ENCODE data around the gene NUP93.

The NUP93 gene

GRCh38 chr16:56894331-56894917 is 164.5 kb downstream of the NUP93 start:
- TF ChIP-seq FOXA1 (IDR thresholded peaks at IDR 0.05): no peak
- POLR2A ChIA-PET: no interaction called here
- no peak for DNase-seq (ENCODE audit: extremely low spot score)
- CTCF ChIA-PET: interaction anchor here (0.5 kb wide), 1 partner anchor 159 kb away, joined by 3 read pairs; no protein-coding TSS in a partner anchor

- DNase-seq (ENCODE audit: extremely low spot score): no peak
- ChIA-PET POLR2A (no interaction called here), CTCF (no interaction called here)
- TF ChIP-seq SUZ12 (IDR thresholded peaks at IDR 0.05): no peak
- no peak for TF ChIP-seq FOXK2 (IDR thresholded peaks at IDR 0.05)
- TF ChIP-seq L3MBTL2 (conservative IDR thresholded peaks at IDR 0.05): no peak
- no peak for TF ChIP-seq TARDBP (IDR thresholded peaks at IDR 0.05)
- TF ChIP-seq BHLHE40 (IDR thresholded peaks at IDR 0.05; ENCODE audit: borderline replicate concordance): no peak
- no peak for TF ChIP-seq HDGF (IDR thresholded peaks at IDR 0.05; ENCODE audit: borderline replicate concordance)
- TF ChIP-seq FOXM1 (IDR thresholded peaks at IDR 0.05; ENCODE audit: borderline replicate concordance): no peak
These were observed 165.9 kb downstream of the NUP93 start for GRCh38 chr16:56895813-56896212.

- CTCF ChIA-PET: no interaction called here
- TF ChIP-seq ARNT (IDR thresholded peaks at IDR 0.05): no peak
- TF ChIP-seq SUZ12 (IDR thresholded peaks at IDR 0.05): no peak
- TF ChIP-seq FOXA1 (IDR thresholded peaks at IDR 0.05): no peak
- TF ChIP-seq PKNOX1 (IDR thresholded peaks at IDR 0.05): no peak
- TF ChIP-seq ELF4 (IDR thresholded peaks at IDR 0.05): no peak
- POLR2A ChIA-PET: interaction anchor here (1.8 kb wide), 1 partner anchor 35 kb away, joined by 4 read pairs; the partner anchor contains the start of gene HERPUD1
- no peak for DNase-seq (ENCODE audit: extremely low spot score)
These were observed 166.3 kb downstream of the NUP93 start for GRCh38 chr16:56896244-56896643.

GRCh38 chr16:56897026-56897799 is 167.3 kb downstream of the NUP93 start:
- no peak for DNase-seq (ENCODE audit: extremely low spot score)
- ChIA-PET POLR2A (interaction anchor here (1.8 kb wide), 1 partner anchor 34 kb away, joined by 4 read pairs; the partner anchor contains the start of gene HERPUD1), CTCF (no interaction called here)
- TF ChIP-seq FOXK2 (IDR thresholded peaks at IDR 0.05): no peak
- no peak for TF ChIP-seq LEF1 (IDR thresholded peaks at IDR 0.05; ENCODE audit: borderline replicate concordance)
- TF ChIP-seq ELF4 (IDR thresholded peaks at IDR 0.05): no peak
- no peak for TF ChIP-seq HDGF (IDR thresholded peaks at IDR 0.05; ENCODE audit: borderline replicate concordance)
- no peak for TF ChIP-seq ARNT (IDR thresholded peaks at IDR 0.05)
- TF ChIP-seq FOXA1 (IDR thresholded peaks at IDR 0.05): no peak
- TF ChIP-seq SP1 (IDR thresholded peaks at IDR 0.05): no peak
- no peak for TF ChIP-seq TARDBP (IDR thresholded peaks at IDR 0.05)

- TF ChIP-seq FOXM1 (IDR thresholded peaks at IDR 0.05; ENCODE audit: borderline replicate concordance) (no peak), NFRKB (IDR thresholded peaks at IDR 0.05) (no peak), BHLHE40 (IDR thresholded peaks at IDR 0.05; ENCODE audit: borderline replicate concordance) (no peak), ARNT (IDR thresholded peaks at IDR 0.05) (no peak), ZNF384 (IDR thresholded peaks at IDR 0.05) (no peak), SUZ12 (IDR thresholded peaks at IDR 0.05) (no peak), ELF4 (IDR thresholded peaks at IDR 0.05) (no peak), CTBP1 (IDR thresholded peaks at IDR 0.05; ENCODE audit: borderline replicate concordance) (no peak), LEF1 (IDR thresholded peaks at IDR 0.05; ENCODE audit: borderline replicate concordance) (no peak), PKNOX1 (IDR thresholded peaks at IDR 0.05) (no peak), HDGF (IDR thresholded peaks at IDR 0.05; ENCODE audit: borderline replicate concordance) (no peak), FOXA1 (IDR thresholded peaks at IDR 0.05) (no peak), FOXK2 (IDR thresholded peaks at IDR 0.05) (no peak), TARDBP (IDR thresholded peaks at IDR 0.05) (no peak), SP1 (IDR thresholded peaks at IDR 0.05) (no peak), L3MBTL2 (conservative IDR thresholded peaks at IDR 0.05) (no peak)
- CTCF ChIA-PET: no interaction called here
- POLR2A ChIA-PET: no interaction called here
- no peak for DNase-seq (ENCODE audit: extremely low spot score)
These were observed 168.9 kb downstream of the NUP93 start for GRCh38 chr16:56898847-56899246.

Measured in HEK293T (cell line).